GM12801 (cell line): Measurements from ENCODE around the gene NDUFV2.

Experiments used
- CTCF ChIP-seq: IDR thresholded peaks from one replicate; pipeline ENCODE4 v1.5.1; 2011; ENCODE audit warnings: control low read depth; ENCODE audit not compliant: insufficient read length; ENCODE audit errors: extremely low read depth

NDUFV2 gene

GRCh38 chr18:9172506-9173127, 70.1 kb downstream of the NDUFV2 start:
- no peak for TF ChIP-seq CTCF

- TF ChIP-seq CTCF: no peak
These were observed 71.3 kb downstream of the NDUFV2 start for GRCh38 chr18:9173770-9174233.

GRCh38 chr18:9174302-9174701, 71.8 kb downstream of the NDUFV2 start:
- TF ChIP-seq CTCF: no peak

- no peak for TF ChIP-seq CTCF
These were observed 72.6 kb downstream of the NDUFV2 start for GRCh38 chr18:9175115-9175514.

GRCh38 chr18:9177031-9177430, 74.5 kb downstream of the NDUFV2 start:
- no peak for TF ChIP-seq CTCF

GRCh38 chr18:9177466-9177865, 75.0 kb downstream of the NDUFV2 start:
- no peak for TF ChIP-seq CTCF

GRCh38 chr18:9178557-9178956, 76.1 kb downstream of the NDUFV2 start:
- TF ChIP-seq CTCF: no peak

- TF ChIP-seq CTCF: no peak
These were observed 78.8 kb downstream of the NDUFV2 start for GRCh38 chr18:9181275-9181674.
